Medulla oblongata (tissue), 1 donor: ENCODE data around the gene SLC37A1.
"Not testable (repeated sequence)": the region's sequence is repeated elsewhere in the genome, so short reads cannot be mapped to it uniquely, and the experiment has no call there.

Experiments used
- DNase-seq: peaks from one replicate; pipeline ENCODE4 v3.0.0-alpha.2; 2015; ENCODE audit errors: extremely low spot score

The SLC37A1 gene

DNA sequence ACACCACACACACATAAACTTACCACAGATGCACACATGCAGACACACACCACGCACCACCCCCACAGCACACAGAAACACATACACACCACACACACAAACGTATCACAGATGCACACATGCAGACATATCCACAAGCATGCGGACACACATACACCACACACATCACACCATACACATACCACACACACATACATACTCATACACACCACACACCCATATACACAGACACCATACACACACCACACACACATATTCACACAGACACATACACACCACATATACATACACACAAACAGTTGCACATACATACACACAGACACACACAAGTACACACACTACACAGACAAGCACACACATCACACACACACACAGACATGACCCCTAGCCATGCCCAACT lies 102.3 kb downstream of the SLC37A1 start:
- no peak for DNase-seq

DNA sequence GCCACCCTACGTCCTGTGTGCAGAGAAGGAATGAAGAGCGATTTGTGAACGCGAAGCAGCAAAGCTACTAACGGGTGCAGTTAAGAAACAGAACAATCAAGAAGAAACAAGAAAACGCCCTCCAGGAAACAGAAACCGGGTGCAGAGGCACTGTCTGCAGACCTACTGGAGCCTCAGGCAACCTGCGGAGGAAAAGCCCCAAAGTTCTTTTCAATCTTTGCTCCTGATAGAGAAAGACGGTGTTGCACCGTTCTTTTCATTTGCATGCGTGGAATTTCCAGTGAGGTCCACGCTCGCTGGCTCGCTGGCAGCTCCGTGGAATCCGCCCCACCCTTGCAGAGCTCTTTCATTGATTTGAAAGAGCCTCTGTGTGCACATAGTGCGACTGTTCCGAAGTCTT lies 102.8 kb downstream of the SLC37A1 start:
- no peak for DNase-seq

DNA sequence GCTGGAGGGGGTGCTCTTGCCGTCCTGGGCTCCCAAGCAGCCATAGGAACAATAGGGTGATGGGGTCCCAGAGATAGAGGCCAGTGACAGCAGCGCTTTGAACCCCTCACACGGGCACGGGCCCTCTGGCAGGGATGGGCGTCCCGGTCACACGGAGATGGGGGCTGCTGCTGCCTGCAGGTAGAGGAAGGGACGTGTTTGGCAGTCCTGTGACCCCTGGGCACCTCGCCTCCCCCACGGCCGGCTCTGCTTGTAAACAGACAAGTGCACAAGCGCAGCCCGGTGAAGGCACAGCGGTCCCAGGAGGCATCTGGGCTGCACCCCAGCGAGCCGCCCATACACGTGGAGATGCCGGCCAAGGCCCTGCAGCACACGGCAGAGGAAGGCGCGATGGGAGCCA lies 103.3 kb downstream of the SLC37A1 start:
- no peak for DNase-seq

DNA sequence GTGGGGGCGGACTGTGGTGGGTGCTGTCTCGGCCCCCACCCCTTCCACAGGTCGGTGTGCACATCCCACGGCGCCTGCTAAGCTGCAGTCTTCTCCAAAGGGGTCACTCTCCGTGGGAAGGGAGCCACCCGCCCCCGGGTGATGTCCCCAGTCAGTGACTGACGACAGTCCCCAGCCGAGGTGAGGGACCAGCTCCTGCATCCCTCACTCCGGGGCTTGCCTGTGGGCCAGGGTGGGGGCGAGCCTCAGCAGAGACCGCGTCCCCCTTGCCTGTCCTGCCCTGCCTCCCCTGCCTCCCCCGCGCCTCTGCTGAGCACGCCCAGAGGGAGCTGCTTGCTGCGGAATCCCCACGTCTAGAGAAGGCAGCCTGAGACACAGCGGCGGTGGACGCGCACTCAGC lies 103.8 kb downstream of the SLC37A1 start:
- no peak for DNase-seq

DNA sequence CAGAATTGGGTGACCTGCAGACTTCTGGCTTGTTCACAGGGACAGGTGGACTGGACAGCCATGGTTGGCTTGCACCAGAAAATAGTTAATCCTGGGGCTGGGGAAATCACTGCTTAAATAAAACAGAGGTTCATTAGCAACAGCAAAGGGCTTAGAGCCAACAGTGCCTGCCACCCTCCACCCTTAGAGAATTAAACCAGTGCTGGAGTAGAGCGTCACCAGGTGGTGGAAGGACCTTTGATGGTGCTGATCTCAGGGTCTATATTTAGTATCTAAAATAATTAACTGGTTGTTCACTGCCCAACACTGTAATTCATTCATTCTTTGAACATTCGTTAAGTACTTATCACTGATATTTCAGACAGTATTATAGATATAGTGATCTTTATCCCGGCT lies 105.1 kb downstream of the SLC37A1 start:
- DNase-seq = no peak

DNA sequence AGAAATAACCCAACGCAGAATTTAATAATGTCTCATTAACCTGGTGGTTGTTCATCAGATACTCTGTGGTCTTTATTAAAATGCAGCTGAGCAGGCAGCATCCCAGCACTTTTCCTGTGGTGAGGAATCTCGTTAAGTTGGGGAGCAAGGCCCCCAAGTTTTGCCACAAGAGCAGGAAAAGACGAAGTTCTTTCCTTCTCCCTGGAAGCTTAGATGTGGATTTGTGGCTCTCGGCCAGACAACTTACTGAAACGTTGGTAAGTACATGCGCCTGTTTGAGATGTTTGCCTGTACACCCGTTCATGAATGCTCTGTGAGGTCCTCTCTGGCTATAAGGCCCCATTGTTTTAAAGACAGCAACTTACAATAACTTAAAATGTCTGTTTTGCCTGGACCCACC lies 105.5 kb downstream of the SLC37A1 start:
- no peak for DNase-seq

DNA sequence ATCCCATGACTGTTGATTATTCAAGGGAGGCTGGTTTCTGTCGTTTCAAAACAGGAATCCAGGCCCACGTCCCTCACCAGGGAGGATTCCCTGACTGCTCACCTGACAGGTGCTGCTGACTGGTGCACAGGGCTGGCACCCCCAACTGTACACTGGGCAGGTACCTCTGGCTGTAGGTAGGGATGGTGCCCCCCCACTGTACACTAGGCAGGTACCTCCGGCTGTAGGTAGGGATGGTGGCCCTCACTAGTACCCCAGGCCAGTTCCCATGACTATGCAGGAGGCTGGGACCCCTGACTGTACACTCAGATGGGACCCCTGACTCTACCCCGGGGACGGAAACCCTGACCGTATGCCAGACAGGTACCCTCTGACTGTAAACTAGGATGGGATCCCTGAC lies 106.2 kb downstream of the SLC37A1 start:
- DNase-seq = no peak

DNA sequence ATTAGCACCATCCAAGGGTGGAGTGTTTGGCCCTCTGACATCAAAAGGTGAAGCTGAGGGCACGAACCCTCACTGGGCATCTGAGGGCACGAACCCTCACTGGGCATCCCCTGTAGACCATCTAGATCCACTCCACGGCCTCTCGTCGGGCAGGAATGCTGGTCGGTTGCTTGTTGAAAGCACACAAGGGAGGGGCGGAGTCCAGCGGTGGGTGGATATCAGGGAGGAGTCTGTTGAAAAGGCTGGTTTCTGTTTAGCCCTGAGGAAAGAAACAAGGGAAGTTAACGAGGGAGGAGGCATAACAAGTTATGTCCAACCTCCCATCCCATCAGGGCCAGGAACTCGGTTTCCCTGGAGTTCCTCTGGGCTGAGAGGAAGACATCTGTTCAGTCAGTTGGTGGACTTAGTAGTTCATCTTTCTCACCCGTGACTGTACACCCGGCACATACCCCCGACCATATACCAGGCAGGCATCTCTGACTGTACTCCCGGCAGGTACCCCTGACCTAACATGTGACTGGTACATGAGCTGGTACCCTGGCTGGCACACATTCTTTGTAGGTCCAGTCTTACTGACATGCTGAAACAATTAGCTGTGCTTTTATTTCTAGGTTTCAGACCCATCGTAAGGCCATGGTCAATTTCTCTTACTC lies 107.6 kb downstream of the SLC37A1 start:
- DNase-seq = peak; percentile 6

DNA sequence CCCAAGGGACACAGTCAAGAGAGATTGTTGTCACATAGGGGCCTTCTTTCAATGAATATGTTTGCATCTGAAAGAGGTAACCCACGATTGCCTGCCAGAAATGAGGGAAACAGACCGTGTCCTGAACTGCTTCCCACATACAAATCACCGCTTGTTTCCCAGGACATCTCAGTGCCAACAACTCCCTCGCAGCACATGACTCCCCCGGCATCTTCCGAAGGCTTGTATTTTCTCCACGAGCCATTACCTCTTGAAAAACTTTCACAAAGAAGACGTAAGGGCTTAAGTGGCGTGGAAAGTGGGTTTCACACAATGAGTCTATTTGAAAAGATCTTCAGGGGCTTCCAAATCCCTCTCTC lies 108.1 kb downstream of the SLC37A1 start:
- DNase-seq = peak; percentile 48

DNA sequence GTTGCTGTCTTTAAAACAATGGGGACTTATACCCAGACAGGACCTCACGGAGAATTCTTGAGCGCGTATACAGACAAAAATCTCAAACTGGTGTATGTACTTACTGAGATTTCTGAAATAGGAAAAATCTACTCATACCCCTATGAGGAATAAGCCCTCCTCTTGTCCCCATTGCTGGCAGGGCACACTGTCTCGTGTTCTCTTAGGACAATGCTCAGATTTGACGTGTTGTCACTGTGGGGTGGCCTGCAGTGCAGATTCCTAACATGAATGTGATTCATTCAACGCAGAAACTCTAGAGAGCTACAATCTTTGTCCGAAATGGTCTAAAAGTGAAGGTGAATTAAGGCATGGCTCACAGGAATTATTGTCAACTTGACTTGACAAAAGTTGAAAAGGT lies 108.6 kb downstream of the SLC37A1 start:
- DNase-seq = peak; percentile 58

DNA sequence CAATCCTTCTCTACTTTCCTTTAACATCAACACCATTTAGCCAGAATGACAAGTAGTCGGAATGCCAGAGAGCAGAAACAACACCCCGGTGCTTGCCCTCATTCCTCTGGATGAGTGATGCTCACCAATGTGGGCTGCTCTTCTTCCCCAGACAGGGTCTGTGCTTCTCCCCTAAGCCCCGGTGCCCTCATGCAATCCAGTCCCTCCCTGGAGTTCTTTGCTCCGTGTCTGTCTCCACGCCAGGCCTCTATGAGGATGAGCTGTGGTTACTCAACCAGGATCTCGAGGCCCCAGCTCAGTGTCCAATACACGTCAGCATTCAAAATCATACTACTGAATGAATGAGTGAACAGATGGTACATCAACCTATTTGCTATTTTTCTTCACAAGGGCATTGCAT lies 110.0 kb downstream of the SLC37A1 start:
- DNase-seq = no peak

DNA sequence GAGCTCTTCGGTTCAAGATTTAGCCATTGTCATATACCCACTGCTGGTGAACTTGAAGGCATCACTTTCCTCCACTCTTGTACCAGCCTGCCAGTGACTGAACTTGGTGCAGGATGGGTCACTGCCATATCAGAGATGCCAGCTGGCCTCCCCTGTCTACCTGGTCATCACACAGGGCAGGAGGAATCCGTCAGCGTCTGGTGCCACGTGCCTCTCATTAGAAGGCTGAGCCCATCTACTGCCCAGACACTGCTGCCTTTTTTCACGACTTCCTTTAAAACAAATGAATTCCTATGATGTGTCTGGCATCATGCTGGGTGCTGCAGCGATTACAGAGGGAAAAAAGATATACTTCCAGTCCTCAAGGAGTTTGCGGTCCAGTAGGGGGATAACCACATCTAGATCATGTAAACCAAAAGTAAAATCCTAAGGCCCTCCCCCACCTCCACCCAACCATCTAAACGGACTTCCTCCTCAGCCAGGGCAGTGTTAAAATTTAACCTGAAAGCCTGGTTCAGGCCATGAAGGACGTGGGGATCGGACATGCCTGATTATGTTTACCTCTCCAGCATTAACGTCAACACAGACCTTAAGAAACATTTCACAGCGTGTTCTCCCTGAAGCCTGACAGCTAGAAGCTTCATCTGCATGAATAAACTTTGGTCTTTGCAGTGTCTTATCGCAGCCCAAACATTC lies 110.6 kb downstream of the SLC37A1 start:
- DNase-seq = no peak

DNA sequence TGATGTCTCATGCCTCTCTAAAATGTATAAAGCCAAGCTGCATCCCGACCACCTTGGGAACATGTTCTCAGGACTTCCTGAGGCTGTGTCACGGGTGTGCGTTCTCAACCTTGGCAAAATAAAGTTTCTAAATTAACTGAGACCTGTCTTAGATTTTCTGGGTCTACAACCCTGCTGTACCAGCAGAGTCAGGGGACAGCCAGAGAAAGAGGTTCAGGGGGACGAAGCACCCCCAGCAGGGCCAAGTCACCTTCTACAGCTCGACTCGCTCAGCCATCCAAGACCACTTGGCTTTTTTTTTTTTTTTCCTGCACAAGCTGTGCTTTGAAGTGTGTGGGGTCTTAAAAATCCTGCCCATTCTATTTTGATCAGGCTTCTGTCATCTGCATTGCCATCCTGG lies 111.3 kb downstream of the SLC37A1 start:
- DNase-seq = no peak

DNA sequence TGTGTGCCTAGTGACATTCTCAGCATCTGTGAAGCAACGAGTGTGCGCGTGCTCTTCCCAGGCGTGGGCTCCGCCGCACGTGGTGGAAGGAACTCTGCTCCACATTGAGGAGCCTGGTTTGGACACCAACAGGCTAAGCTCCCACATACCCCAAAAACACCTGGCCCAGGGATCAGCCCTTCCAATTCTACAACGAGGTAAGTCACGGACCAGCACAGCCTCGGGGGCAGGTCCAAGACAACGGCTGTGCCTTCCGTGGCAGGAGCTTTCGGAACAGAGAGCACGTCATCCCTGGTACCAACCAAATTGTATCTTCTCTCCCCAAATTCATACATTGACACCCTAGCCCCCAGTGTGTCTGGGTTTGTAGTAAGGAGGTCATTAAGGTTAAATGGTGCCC lies 112.5 kb downstream of the SLC37A1 start:
- no peak for DNase-seq

DNA sequence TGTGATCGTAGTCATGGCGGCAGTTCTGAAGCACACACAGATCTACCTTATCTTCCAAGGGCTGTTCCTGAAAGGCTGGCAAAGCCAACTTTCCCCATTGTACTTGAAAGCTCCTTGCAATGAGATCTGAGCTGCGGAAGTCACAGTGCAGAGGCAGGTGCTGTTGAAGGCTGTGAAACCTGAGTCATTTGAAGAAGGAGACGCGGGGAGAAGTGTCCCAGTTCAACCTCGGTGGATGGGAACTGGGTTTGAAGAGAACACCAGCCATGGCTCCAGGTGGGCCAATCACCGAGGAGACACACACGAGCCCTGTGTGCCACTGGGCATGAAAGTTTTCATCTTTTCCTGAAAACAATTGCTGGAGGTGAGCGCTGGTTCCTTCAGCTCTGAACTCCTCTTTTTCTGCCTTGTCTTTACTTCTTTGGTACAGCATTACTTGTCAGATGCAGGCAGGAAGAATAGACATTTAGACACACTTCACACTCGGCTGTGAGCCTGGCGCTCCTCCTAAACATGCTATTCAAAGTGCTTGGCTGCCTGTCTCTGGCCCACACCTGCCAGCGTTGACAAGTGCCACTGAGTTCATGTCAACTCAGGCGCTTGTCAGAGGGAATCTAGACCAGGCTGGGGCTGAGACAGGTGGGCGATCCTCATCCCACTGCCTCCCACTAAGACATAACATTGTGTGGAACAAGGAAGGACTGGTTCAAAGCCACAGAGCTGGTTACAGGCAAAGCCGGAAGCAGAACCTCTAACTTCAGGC lies 114.1 kb downstream of the SLC37A1 start:
- no peak for DNase-seq

DNA sequence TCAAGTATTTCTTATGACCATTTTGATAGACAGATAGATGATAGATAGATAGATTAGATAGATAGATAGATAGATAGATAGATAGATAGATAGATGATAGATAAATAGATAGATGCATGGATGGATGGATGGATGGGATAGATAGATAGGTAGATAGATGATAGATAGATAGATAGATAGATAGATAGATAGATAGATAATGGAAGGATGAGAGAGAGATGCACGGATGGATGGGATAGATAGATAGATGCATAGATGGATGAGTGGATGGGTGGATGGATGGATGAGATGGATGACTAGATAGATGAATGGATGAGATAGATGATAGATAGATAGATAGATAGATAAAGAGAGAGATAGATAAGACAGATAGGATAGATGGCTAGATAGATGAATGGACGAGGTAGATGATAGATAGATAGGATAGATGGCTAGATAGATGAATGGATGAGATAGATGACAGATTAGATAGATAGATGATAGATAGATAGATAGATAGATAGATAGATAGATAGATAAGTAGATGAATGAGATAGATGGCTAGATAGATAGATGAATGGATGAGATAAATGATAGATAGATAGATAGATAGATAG lies 114.9 kb downstream of the SLC37A1 start:
- not testable (repeated sequence) for DNase-seq

DNA sequence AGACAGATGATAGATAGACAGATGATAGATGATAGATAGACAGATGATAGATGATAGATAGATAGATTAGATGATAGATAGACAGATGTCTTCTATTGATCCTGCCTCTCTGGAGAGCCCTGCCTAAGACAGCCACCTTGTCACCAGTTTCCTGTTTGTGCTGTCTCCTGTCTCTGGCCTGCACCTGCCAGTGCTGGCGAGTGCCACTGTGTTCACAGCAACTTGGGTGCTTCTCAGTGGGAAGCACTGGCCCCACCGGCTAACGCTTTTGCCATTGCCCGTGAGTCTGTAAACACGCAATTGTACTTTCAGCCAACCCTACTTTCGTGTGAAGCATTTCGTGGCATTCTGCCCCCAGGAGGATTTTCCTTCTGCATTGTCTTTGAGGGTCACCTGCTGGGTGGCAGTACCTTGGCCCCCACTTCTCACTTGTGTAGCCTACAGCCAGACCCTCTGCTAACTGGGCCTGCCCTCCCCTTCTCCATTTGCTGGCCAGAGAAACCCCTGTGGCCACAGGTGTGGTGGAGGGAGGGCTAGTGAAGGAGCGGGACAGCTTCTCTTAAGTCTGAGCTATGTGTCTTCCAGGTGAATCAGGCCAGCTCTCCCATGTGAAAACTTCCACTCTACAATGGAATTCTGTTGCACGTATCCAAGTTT lies 116.4 kb downstream of the SLC37A1 start:
- DNase-seq = no peak

DNA sequence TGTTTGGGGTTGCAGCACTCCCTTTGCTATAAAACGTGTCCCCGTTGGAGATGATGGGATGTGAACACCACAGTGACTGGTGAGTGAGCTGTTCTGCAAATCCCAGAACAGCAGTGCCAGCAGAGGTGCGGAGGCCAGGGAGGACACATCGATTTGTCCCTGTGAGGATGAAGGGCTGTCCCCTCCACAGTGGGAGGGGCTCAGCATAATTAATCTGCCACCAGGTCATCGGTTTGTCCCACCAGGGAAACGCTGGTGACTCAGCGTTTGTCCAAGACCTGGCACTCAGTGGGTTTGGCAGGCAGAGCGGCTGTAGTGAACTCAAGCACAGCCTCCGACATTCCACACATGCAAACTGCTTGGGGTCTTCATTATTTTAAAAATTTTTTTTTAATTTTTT lies 117.0 kb downstream of the SLC37A1 start:
- no peak for DNase-seq
